GM18508 (cell line): ENCODE results near the gene CEP350.
"Not testable (repeated sequence)": the region's sequence is repeated elsewhere in the genome, so short reads cannot be mapped to it uniquely, and the experiment has no call there.

Experiments
- ATAC-seq: cut with Tn5 transposase; IDR thresholded peaks from one replicate; pipeline ENCODE4 v1.9.1; 2021; ENCODE audit warnings: moderate number of reproducible peaks; ENCODE audit not compliant: insufficient read depth, unreplicated experiment

The CEP350 gene

GRCh38 chr1:179941454-179941853 is 13.2 kb upstream of the CEP350 start:
- no peak for ATAC-seq

- ATAC-seq = no peak
These were observed 4.0 kb upstream of the CEP350 start for GRCh38 chr1:179950651-179951050.

- ATAC-seq = no peak
These were observed 3.0 kb upstream of the CEP350 start for GRCh38 chr1:179951383-179952144.

DNA sequence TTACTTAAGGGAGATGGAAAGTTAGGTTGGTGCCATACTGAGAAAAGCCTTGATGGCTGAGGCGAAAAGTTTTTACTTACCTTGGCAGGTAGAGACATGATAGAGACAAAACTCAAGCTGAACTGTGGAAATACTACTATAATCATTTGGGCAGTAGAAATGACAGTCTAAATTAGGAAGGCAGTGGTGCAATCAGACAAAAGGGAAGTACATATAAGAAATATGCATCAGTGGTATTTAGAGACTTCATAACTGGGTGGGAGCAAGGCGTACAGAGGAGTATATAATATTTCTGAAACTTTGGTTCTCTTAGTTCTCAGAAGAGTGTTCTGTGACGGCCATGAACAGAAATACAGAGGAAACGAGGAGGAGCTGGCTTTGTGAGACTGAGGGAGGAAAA is 2.4 kb upstream of the CEP350 start:
- ATAC-seq = no peak

DNA sequence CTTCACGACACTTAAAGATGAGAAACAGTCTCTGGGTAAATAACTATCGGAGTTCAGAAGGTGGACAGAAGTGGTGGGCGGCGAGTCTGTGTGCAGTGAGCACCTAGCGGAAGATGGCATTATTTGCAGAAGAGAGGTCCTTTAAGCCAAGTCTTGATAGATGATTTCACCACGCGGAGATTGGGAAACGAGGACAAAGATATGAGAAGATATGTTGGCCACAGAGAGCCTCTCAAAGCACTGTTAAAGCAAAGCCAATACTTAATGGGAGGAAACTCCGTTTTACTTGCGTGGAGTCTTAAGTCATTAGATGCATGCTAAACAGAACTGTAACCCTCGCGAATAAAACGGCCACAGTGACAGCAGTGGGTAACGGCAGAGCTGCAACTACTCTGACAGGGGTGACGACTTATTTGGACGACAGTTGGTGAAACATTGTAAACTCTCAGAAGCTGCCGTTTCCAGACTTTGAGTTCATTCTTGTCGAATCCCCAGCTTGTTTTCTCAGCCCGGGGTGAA is 577 bp upstream of the CEP350 start:
- no peak for ATAC-seq

DNA sequence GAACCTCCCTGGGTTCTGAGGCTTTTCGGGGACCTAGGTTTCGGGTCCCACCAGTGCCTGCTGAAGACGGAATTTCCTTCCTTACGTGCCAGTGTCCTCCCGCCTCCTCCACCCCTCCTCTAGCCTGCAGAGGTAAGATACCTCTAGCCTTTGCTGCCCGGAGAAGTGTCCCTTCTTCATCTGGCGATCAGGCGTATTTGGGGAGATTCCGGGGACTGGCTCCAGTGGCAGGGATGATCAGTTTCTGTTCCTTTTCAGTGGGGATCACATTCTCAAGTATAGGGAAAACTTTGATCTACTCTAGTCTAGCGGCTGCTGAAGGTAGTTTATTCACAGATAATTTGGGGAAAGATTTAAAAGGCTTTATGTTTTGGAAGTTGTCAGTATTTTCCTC is 674 bp downstream of the CEP350 start:
- ATAC-seq = no peak

GRCh38 chr1:179955731-179956130 is 1.1 kb downstream of the CEP350 start:
- no peak for ATAC-seq

GRCh38 chr1:179958359-179958758 is 3.7 kb downstream of the CEP350 start:
- ATAC-seq = no peak

GRCh38 chr1:179962168-179962567 is 7.6 kb downstream of the CEP350 start:
- ATAC-seq = not testable (repeated sequence)

DNA sequence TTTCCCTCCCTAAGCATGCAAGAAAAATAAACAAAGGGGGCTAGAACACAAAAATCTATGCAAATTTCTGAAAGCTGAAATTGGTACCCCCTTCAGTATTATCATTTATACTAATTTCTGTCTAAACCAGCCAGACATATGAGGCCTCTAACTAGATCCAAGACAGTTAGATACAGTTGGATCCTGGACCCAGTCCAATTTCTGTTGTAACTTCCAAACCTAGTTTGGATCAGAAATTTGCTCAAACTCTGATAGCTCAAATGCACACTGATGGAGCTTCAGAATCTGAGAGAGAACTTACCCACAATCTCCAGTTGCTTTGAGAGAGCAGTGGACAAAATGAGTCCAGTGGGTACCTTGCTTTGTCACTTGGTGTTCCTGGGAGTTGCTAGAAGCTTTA is 11.9 kb downstream of the CEP350 start:
- ATAC-seq = no peak

DNA sequence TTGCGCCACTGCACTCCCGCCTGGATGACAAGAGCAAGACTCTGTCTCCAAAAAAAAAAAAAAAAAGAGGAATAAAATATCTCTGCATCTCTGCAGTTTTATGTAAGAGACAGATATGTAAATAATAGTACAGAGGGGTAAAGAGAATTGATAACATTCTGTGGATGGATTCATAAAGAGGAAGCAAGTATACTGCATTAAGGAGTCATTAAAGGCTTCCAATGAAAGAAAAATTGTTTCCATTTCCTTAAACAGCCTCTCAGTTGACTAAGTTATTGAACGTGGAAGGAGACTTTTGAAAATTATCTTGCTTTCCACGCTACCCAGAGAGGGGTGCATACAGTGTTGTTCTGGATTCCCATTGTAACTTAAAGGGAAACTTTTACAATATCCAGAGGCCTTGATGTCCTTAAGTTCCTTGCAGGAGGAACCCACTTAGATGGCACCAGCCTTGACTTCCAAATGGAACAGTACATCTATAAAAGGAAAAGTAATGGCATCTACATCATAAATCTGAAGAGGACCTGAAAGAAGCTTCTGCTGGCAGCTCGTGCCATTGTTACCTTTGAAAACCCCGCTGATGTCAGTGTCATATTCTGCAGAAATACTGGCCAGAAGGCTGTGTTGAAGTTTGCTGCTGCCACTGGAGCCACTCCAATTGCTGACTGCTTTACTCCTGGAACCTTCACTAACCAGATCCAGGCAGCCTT is 13.8 kb downstream of the CEP350 start:
- no peak for ATAC-seq

DNA sequence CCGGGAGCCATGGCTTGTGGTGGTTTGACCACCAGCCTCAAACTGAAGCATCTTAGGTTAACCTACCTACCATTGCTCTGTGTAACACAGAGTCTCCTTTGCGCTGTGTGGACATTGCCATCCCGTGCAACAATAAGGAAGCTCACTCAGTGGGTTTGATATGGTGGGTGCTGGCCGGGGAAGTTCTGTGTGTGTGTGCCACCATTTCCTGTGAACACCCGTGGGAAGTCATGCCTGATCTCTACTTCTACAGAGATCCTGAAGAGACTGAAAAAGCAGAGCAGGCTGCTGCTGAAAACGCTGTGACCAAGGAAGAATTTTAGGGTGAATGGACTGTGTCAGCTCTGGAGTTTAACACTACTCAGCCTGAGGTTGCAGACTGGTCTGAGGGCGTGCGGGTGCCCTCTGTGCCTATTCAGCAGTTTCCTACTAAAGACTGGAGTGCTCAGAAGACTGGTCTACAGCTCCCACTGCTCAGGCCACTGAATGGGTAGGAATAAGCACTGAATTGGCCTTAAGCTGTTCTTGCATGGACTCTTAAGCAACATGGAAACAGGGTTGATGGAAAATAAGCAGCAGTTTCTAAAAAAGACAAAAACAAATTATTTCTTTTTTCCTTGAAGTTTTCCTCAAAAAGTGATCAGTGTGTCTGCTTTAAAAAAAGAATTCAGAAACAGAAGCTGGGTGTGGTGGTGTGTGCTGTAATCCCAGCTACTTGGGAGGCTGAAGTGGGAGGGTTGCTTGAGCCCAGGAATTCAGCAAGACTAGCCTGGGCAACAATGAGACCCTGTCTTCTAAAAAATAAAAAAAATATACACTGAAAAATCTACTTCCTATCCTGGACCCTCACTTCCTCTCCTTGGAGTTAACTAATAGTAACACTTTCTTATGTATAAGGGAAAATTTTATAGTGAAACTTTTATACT is 14.6 kb downstream of the CEP350 start:
- ATAC-seq = no peak

- ATAC-seq = no peak
These were observed 15.4 kb downstream of the CEP350 start for GRCh38 chr1:179969962-179970361.

DNA sequence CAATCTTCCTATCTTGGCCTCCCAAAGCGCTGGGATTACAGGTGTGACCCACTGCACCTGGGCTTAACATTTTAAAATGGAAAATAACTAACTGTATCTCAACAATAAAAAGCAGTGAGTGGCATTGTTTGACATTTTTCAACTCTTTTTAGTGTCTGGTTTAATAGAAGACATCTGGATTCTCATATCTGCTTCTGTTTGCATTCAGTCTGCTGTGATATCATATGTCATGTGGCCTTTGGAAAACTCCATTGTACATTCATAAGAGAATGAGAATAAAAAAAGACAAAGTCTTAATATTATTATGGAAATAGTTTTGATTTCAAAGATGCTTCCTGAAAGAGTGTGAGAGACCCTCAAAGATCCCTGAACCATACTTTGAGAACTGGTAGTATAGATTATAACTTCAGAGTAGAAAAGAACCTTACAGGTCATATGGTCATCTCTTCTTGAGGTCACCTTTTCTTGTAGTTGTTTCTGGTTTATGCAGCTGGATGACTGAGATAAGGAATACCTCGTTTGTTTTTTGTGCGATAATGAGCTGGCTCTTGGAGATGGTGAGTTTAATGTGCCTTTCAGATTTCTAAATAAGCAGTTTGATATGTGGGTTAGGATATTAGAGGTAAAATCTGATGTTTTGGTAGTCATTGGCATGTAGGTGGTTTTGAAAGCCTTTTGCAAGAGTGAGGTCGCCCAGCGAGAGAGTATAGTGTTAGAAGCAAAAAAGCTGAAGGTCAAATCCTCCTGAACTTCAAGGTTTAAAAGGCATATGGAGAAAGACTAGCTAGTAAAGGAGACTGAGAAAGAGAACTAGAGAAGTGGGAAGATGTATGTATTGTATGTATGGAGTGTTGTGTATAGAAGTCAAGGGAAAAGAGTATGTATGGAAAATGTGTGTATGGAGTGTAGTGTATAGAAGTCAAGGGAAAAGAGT is 17.2 kb downstream of the CEP350 start:
- ATAC-seq = no peak

GRCh38 chr1:179973198-179974110 is 18.8 kb downstream of the CEP350 start:
- ATAC-seq = no peak

DNA sequence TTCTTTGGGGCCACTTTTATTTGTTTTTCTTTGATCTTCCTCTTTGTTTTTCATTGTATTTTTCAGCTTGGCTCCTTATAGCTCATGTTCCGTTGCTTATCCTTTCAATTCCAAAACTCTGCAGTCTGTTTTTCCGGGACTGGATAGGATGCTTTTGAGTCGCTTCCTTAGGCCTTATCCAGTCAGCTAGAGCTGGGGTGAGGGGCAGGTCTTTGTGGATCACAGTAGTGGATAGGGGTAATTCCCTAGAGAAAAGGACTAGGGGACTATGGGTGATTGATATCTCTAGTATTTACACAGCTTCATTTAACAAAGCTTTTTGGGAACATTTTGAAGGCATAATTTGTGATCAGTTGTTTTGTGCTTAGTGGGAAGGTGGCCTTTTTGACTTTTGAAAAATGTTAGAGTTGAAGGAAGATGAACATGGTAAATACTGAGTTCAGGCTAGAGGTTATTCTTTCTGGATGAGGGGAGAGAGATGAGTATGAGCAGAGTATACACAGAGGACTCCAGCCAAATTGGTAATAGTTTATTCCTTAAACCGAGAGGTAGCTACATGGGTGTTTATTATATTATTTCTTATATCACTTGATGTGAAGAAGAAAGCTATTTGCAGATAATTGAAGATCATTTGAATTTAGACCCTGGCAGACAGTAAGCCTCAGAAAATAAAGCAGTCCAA is 22.5 kb downstream of the CEP350 start:
- ATAC-seq = no peak

DNA sequence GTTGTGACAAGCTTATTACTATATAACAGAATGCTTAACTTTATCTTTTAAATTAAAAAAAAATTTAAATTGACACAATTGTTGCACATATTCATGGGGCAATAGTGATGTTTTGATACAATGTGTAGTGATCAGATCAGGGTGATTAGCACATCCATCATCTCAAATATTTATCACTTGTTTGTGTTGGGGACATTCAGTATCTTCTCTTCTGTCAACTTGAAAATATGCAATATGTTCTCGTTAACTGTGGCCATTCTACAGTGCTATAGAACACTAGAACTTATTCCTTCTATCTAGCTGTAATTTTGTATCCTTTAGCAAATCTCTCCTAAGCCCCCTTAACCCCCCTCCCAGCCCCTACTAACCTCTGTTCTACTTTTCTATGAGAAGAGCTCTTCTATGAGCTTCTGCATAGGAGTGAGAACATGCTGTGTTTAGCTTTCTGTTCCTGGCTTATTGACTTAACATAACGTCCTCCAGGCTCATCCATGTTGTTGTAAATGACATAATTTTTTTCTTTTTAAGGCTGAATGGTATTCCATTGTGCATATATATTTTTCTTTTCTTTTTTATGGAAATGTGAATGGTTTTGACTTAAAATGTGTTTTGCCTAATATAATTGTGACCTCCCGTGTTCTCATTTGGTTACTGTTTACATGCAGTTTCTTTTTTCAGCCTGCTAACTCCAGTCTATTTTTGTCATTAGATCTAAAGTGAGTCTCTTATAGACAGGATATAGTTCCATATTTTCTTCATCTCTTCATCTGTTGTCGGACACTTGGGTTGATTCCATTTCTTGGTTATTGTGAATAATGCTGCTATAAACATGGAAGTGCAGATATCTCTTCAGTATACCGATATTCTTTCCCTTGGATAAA is 23.8 kb downstream of the CEP350 start:
- no peak for ATAC-seq
